Upper lobe of left lung (tissue), 4 donors: ENCODE measurements around the gene P2RY13.

ENCODE experiments used
- CTCF ChIP-seq, 6 experiments: fragments of 450-650 bp in 4 of 6; fragments of 200-600 bp in 2 of 6; sonication (generic) in 2 of 6; IDR thresholded peaks; one replicate each; pipeline ENCODE4 v1.5.1; 2016 to 2019; ENCODE audit warnings: antibody characterized with exemption in 6 of 6
- POLR2A ChIP-seq, 4 donors: fragments of 450-650 bp; IDR thresholded peaks; one replicate each; pipeline ENCODE4 v1.5.1; 2016 to 2017; ENCODE audit warnings: antibody characterized with exemption in 4 of 4, mild to moderate bottlenecking in 2 of 4

DNA sequence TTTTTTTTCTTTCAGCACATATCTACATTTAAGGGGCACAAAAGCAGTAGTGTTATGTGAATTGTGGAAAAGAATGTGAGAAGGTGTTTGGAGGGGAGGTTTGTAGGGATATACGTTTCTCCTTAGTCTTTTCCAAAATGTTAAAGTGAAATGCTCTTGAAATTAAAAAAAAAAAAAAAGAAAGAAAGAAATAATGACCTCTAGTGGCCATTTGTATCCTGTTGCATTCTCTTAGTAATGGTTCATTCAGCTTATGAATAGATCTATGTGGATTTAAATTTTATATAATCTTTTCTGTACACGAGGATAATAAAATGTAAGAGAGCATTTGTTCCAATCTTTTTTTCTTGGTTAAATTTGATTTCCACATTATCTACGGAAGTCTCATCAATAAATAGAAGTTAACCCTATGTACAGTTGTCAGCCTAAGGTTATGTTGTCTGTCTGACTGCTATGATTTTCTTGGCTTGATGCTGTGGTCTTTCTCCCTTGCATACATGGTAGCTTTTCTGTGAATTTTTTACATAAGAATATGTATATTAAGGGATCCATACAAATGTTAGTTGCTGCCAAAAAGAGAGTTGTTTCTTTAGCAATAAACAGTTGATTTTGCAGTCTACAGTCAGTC, 1.7 kb downstream of the P2RY13 start:
- TF ChIP-seq POLR2A (IDR thresholded peaks at IDR 0.05), result no peak
- peak in 3 of 6 experiments; percentile 17 to 55 (median 45) for TF ChIP-seq CTCF (IDR thresholded peaks at IDR 0.05)
